ENCODE measurements around the gene ITPR3.
"Not testable (repeated sequence)": the region's sequence is repeated elsewhere in the genome, so short reads cannot be mapped to it uniquely, and the experiment has no call there.

ITPR3 gene

DNA sequence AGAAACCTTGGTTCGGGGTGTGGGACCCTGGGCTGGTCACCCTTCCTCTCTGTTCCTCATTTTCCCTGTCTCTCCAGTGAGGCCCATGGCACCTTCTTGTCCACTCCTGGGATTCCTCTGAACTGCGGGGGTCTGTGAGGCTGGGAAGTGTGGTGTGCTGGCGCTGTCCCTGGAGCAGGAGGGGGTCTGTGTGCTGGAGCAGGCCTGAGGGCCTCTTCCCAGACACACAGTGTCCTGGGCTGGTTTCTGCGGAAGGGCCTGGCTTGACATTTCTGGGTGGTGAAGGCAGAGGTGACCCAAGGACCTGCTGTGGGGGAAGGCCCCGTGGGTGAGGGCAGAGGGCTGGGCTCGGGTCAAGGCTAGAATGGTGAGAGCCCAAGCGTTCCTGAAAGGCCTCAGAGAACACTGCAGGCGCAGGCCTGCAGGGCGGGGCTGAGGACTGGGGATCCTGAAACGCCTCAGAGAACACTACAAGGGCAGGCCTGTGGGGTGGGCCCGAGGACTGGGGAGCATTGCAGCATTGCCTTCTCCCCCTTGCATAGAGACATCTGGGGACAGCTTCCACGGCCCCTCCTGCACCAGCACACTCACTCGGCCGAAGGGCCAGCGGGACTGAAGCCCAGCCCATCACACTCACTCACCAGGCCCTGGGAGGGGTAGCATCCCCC, 30.5 kb upstream of the ITPR3 start:
- TF ChIP-seq, protein P1, sequence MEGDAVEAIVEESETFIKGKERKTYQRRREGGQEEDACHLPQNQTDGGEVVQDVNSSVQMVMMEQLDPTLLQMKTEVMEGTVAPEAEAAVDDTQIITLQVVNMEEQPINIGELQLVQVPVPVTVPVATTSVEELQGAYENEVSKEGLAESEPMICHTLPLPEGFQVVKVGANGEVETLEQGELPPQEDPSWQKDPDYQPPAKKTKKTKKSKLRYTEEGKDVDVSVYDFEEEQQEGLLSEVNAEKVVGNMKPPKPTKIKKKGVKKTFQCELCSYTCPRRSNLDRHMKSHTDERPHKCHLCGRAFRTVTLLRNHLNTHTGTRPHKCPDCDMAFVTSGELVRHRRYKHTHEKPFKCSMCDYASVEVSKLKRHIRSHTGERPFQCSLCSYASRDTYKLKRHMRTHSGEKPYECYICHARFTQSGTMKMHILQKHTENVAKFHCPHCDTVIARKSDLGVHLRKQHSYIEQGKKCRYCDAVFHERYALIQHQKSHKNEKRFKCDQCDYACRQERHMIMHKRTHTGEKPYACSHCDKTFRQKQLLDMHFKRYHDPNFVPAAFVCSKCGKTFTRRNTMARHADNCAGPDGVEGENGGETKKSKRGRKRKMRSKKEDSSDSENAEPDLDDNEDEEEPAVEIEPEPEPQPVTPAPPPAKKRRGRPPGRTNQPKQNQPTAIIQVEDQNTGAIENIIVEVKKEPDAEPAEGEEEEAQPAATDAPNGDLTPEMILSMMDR (IDR thresholded peaks at IDR 0.05; ENCODE audit: low read depth, low read length, missing control alignments), result no peak
- no peak overlapping the region for H3K4me3 ChIP-seq (ENCODE audit: low read depth, low read length)
- no peak for DNase-seq (ENCODE audit: low read depth)

DNA sequence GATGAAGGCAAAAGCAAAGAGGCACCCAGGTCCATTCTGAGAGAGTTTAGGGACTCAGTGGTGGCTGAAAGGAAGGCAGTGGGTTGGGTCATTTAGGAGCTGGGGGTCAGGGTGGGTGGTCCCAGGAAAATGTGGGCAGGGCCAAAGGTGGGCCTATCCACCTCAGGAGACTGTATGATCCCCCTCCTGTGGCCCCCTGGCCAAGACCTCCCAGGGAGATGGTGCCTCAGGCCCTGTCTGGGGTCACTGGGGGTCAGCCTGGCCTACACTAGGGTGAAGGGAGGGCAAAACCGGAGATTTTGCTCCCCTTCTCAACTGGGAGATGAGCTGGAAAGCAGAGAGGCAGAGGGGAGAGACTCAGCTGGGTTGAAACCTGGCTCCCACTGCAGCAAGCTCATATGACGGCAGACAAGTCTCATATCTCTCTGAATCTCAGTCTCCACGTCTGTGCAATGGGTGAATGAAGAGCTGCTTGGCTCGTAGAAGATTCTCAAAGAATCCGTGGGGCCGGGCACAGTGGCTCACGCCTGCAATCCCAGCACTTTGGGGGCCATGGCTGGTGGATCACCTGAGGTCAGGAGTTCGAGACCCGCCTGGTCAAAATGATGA, 29.6 kb upstream of the ITPR3 start:
- TF ChIP-seq, protein P1 (IDR thresholded peaks at IDR 0.05; ENCODE audit: low read depth, low read length, missing control alignments), result no peak
- H3K4me3 ChIP-seq (ENCODE audit: low read depth, low read length), result no peak overlapping the region
- no peak for DNase-seq (ENCODE audit: low read depth)

DNA sequence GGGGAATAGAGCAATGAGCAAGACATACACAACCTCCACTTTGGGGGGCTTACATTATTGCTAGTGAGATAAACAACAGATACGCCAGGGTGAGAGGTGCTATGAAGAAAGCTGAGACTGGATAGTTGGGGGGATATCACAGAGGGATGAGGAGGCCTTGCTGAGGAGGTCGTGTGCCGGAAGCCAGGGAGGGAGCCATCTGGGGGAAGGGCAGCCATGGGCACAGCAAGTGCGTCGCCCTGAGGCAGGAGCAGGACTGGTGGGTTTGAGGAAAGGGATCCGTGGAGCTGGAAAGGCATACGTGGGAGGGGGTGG, 28.9 kb upstream of the ITPR3 start:
- DNase-seq (ENCODE audit: low read depth), result no peak
- H3K4me3 ChIP-seq (ENCODE audit: low read depth, low read length), result no peak overlapping the region
- TF ChIP-seq, protein P1 (IDR thresholded peaks at IDR 0.05; ENCODE audit: low read depth, low read length, missing control alignments), result no peak

DNA sequence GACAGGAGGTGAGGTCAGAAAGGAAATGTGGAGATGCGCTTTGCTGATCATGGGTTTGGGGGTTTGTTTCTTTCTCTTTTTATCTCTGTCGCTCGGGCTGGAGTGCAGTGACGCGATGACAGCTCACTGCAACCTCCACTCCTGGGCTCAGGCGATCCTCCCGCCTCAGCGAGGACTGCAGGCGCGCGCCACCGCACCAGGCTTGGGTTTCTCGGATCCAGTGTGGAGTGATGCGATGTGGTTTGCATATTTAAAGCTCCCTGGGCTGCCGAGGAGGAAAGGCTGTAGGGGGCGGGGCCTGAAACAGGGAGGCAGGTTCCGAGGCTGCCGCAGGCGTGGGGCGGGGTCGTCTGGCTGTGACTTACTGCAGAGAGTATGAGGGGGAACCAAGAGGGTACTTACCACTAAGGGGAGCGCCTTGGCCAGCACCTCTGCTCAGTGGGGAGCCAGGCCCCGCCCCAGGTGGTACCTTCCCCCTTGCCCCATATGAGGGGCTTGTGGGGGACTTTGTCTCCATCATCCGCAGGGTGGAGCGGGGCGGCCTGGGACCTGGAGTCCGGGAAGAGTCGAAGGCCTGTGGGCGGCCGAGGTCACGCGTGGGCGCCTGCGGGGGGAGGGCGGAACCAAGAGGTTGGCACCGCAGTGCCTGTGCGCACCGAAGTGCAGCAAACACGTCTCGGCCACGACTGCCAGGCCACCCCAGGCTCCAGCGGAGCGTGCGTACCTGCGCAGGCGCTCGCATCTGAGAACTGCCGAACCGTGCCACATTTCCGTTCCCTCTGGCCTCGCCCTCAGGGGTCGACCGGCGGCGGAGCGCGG, 28.3 kb upstream of the ITPR3 start:
- DNase-seq (ENCODE audit: low read depth), result no peak
- H3K4me3 ChIP-seq (ENCODE audit: low read depth, low read length), result peak overlapping the region; percentile 39
- TF ChIP-seq, protein P1 (IDR thresholded peaks at IDR 0.05; ENCODE audit: low read depth, low read length, missing control alignments), result no peak

DNA sequence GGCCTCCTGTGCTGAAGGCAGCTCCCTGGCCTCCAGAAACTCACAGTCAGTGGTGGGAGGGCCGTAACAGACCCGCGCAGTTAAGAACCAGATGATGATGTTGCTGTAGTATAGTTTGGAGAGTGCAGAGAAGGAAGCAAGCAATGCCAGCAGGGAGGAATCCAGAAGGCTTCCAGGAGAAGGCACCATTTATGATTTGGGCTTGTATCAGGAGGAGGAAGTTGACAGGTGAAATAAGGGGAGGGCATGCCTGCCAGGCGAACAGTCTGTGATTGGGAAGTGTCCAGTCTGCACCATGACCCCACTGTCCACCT, 27.8 kb upstream of the ITPR3 start:
- DNase-seq (ENCODE audit: low read depth), result no peak
- TF ChIP-seq, protein P1 (IDR thresholded peaks at IDR 0.05; ENCODE audit: low read depth, low read length, missing control alignments), result no peak
- peak overlapping the region; percentile 39 for H3K4me3 ChIP-seq (ENCODE audit: low read depth, low read length)

DNA sequence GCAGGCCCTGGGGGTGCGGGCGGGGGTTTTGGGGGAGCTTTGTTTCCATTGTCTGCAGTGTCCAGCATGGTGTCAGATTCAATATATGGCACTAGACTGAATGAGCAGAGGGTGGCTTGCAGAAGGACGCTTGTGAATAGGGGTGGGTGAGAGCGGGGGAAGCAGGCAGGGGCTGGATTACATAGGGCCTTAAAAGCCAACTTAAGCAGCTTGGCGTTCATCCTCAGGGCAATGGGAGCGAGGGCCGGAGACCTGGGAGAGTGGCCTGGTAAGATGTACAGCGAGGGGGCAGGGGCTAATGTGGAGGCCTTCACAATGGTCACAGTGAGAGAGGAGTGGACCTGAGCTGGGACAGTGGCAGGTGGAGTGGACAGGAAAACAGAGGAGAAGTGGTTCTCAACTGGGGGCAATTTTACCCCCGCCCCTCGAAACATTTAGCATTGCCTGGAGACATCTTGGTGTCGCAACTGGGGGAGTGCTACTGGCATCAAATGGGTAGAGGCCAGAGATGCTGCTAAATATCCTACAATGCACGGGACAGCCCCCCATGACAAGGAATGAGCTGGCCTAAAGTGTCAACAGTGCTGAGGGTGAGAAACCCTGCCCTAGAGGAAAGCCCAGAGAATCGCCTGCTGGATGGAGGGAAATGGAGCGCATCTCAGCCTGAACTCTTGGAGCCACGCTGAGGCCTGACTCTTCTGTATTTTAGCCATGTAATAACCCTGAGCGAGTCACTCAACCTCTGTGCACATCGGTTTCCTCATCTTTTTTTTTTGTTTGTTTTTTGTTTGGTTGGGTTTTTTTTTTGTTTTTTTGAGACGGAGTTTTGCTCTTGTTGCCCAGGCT, 25.9 kb upstream of the ITPR3 start:
- TF ChIP-seq, protein P1 (IDR thresholded peaks at IDR 0.05; ENCODE audit: low read depth, low read length, missing control alignments), result no peak
- no peak overlapping the region for H3K4me3 ChIP-seq (ENCODE audit: low read depth, low read length)
- no peak for DNase-seq (ENCODE audit: low read depth)

DNA sequence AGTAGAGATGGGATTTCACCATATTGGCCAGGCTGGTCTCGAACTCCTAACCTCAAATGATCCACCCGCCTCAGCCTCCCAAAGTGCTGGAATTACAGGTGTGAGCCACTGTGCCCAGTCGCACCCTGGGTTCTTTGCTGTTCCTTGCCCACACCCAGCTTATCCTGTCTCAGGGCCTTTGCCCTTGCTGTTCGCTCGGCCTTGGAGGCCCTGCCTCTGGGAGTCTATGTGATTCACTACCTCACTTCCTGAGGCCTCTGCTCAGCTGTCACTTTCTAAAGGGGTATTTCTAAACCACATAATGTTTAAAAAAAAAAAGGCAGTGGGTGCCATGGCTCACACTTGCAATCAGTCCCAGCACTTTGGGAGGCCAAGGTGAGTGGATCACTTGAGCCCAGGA, 24.2 kb upstream of the ITPR3 start:
- DNase-seq (ENCODE audit: low read depth); H3K4me3 ChIP-seq (ENCODE audit: low read depth, low read length): not testable (repeated sequence)
